GM23338 (cell line): ENCODE measurements around the gene FCRL3. TPM values are rescaled to one million over a fixed set of nuclear protein-coding genes. Genes with fewer than 3 reads are reported as not detected.

Experiments
- ATAC-seq: fragments of 200-7000 bp; cut with Tn5 transposase; 3 replicates; pipeline ENCODE4 v1.9.1; 2020
- DNase-seq: peaks from one replicate; pipeline ENCODE4 v3.0.0-alpha.2; 2015; ENCODE audit warnings: low spot score
- H2AFZ ChIP-seq: fragments of 200-600 bp; sonication (generic); 2 replicates; pipeline ENCODE4 v1.8.0; 2016; ENCODE audit warnings: antibody characterized with exemption, mild to moderate bottlenecking, moderate library complexity
- H3F3A ChIP-seq: fragments of 200-600 bp; sonication (generic); replicated peaks from 2 replicates; pipeline ENCODE4 v1.8.0; 2017; ENCODE audit warnings: antibody characterized with exemption, mixed run types, low read depth
- H3K27ac ChIP-seq: fragments of 200-600 bp; sonication (generic); 2 replicates; pipeline ENCODE4 v1.6.1; 2016; ENCODE audit warnings: low read depth
- H3K27me3 ChIP-seq: fragments of 200-600 bp; sonication (generic); 2 replicates; pipeline ENCODE4 v1.8.0; 2016; ENCODE audit warnings: mild to moderate bottlenecking, mixed run types, moderate library complexity; ENCODE audit not compliant: insufficient read depth
- H3K36me3 ChIP-seq: fragments of 200-600 bp; sonication (generic); 2 replicates; pipeline ENCODE4 v1.8.0; 2016; ENCODE audit warnings: mild to moderate bottlenecking; ENCODE audit not compliant: insufficient read depth
- H3K4me1 ChIP-seq: fragments of 200-600 bp; sonication (generic); 2 replicates; pipeline ENCODE4 v1.8.0; 2016; ENCODE audit warnings: mild to moderate bottlenecking, moderate library complexity; ENCODE audit not compliant: insufficient read depth
- H3K4me2 ChIP-seq: fragments of 200-600 bp; sonication (generic); 2 replicates; pipeline ENCODE4 v1.7.1; 2017; ENCODE audit warnings: mixed run types
- H3K4me3 ChIP-seq: fragments of 200-600 bp; sonication (generic); 2 replicates; pipeline ENCODE4 v1.6.1; 2016; ENCODE audit warnings: mixed run types
- H3K79me2 ChIP-seq: fragments of 200-600 bp; sonication (generic); replicated peaks from 2 replicates; pipeline ENCODE4 v1.8.0; 2017; ENCODE audit warnings: mild to moderate bottlenecking; ENCODE audit not compliant: insufficient read depth
- H3K9me2 ChIP-seq: fragments of 200-600 bp; sonication (generic); 2 replicates; pipeline ENCODE4 v1.8.0; 2017; ENCODE audit not compliant: insufficient read depth
- H4K20me1 ChIP-seq: fragments of 200-600 bp; sonication (generic); replicated peaks from 2 replicates; pipeline ENCODE4 v1.8.0; 2017; ENCODE audit warnings: mild to moderate bottlenecking; ENCODE audit not compliant: insufficient read depth
- H3K27ac Mint-ChIP-seq: 2 replicates; pipeline ENCODE4 v1.8.0; 2020; ENCODE audit warnings: inconsistent platforms, mild to moderate bottlenecking, moderate library complexity, mixed read lengths
- H3K27me3 Mint-ChIP-seq: 3 replicates; pipeline ENCODE4 v1.8.0; 2022; ENCODE audit warnings: low read depth, mild to moderate bottlenecking, moderate library complexity, mixed read lengths, inconsistent platforms; ENCODE audit not compliant: insufficient read depth, poor library complexity
- H3K36me3 Mint-ChIP-seq: 3 replicates; pipeline ENCODE4 v1.8.0; 2021; ENCODE audit warnings: low read depth, mild to moderate bottlenecking, inconsistent platforms, moderate library complexity, mixed read lengths
- H3K4me1 Mint-ChIP-seq: 3 replicates; pipeline ENCODE4 v1.8.0; 2020; ENCODE audit warnings: mild to moderate bottlenecking, inconsistent platforms, mixed read lengths
- H3K4me3 Mint-ChIP-seq: 3 replicates; pipeline ENCODE4 v1.8.0; 2021; ENCODE audit warnings: moderate library complexity, mild to moderate bottlenecking, inconsistent platforms, mixed read lengths
- H3K9me3 Mint-ChIP-seq: 3 replicates; pipeline ENCODE4 v1.8.0; 2020; ENCODE audit warnings: moderate library complexity, mild to moderate bottlenecking, inconsistent platforms, mixed read lengths
- CREB1 ChIP-seq: fragments of 250-450 bp; sonication (Bioruptor Pico); IDR thresholded peaks from 2 replicates; pipeline ENCODE4 v1.5.0; 2020; ENCODE audit warnings: low read depth, mild to moderate bottlenecking, moderate library complexity
- CTCF ChIP-seq, 2 experiments: fragments of 200-600 bp in 1 of 2; sonication (generic) in 1 of 2; conservative IDR thresholded peaks; 2 replicates each; pipeline versions ENCODE4 v1.5.1 to v1.6.1; 2016 to 2017; ENCODE audit warnings: antibody characterized with exemption in 2 of 2, low read depth in 2 of 2, mild to moderate bottlenecking in 2 of 2, moderate library complexity in 1 of 2
- ETS1 ChIP-seq: IDR thresholded peaks from 2 replicates; pipeline ENCODE4 v1.6.1; 2016; ENCODE audit warnings: antibody characterized with exemption
- EZH2 ChIP-seq: fragments of 200-600 bp; sonication (generic); IDR thresholded peaks from one replicate; pipeline ENCODE4 v1.8.0; 2017; ENCODE audit warnings: antibody characterized with exemption, mild to moderate bottlenecking, low read depth; ENCODE audit not compliant: unreplicated experiment
- EZH2phosphoT487 ChIP-seq: fragments of 200-600 bp; sonication (generic); IDR thresholded peaks from one replicate; pipeline ENCODE4 v1.8.1; 2018; ENCODE audit warnings: antibody characterized with exemption; ENCODE audit not compliant: unreplicated experiment
- JUNB ChIP-seq: IDR thresholded peaks from one replicate; pipeline ENCODE4 v1.6.1; 2016; ENCODE audit warnings: antibody characterized with exemption; ENCODE audit not compliant: unreplicated experiment
- NANOG ChIP-seq: IDR thresholded peaks from 2 replicates; pipeline ENCODE4 v1.6.1; 2016; ENCODE audit warnings: antibody characterized with exemption, borderline replicate concordance
- POLR2AphosphoS5 ChIP-seq: IDR thresholded peaks from 2 replicates; pipeline ENCODE4 v1.6.1; 2016; ENCODE audit warnings: antibody characterized with exemption, low read depth
- STAT1 ChIP-seq: IDR thresholded peaks from one replicate; pipeline ENCODE4 v1.6.1; 2016; ENCODE audit warnings: antibody characterized with exemption; ENCODE audit not compliant: unreplicated experiment
- ZNF114 ChIP-seq: fragments of 250-450 bp; sonication (Bioruptor Pico); IDR thresholded peaks from 2 replicates; pipeline ENCODE4 v1.5.0; 2020; ENCODE audit warnings: mild to moderate bottlenecking, moderate library complexity
- ZNF331 ChIP-seq: fragments of 250-450 bp; sonication (Bioruptor Pico); IDR thresholded peaks from 2 replicates; pipeline ENCODE4 v1.5.0; 2020; ENCODE audit warnings: low read depth, mild to moderate bottlenecking, moderate library complexity
- ZNF462 ChIP-seq: fragments of 250-450 bp; sonication (Bioruptor Pico); IDR thresholded peaks from 2 replicates; pipeline ENCODE4 v1.5.0; 2020; ENCODE audit warnings: mild to moderate bottlenecking, moderate library complexity
- polyA plus RNA-seq: library from polyadenylated mRNA; unstranded; fragments of >200 nt; fragmentation: Nextera tagmentation; extraction: Ambion mirVana; gene quantifications from 2 replicates; pipeline ENCODE4 v1.2.1, GENCODE V29; 2016
- total RNA-seq: library from RNA; depleted of rRNA; stranded (reverse); fragments of >200 nt; shearing (Covaris generic); gene quantifications from 2 replicates; pipeline ENCODE4 v1.2.3, GENCODE V29; 2014
- TF ChIP-seq, protein P1 (sequence below): IDR thresholded peaks from one replicate; pipeline ENCODE4 v1.6.1; 2018; ENCODE audit warnings: antibody characterized with exemption; ENCODE audit not compliant: unreplicated experiment

Gene FCRL3
- total and polyA plus RNA-seq, 2 experiments from 2014 or later = not detected

DNA sequence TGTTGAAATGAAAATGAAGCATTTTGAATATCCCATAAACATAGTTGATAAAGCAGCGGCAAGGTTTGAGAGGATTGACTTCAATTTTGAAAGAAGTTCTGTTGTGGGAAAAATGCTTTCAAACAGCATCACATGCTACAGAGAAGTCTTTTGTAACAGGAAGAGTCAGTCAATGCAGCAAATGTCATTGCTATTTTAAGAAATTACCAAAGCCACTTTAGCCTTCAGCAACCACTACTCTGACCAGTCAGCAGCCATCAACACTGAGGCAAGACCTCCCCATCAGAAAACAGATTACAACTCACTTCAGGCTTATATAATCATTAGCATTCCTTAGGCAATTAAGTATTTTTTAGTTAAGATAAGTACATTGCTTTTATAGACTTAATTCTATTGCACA lies 33.8 kb upstream of the FCRL3 start:
- no peaks in the 10 kb centered on the region for H3K36me3 ChIP-seq
- no peak for TF ChIP-seq CREB1 (CRISPR knock-in tag)
- no peak for TF ChIP-seq EZH2phosphoT487
- TF ChIP-seq POLR2AphosphoS5 = no peak
- no peak for TF ChIP-seq ZNF331
- no peak for TF ChIP-seq CTCF (conservative IDR thresholded peaks at IDR 0.05; ENCODE audit: low read depth in 2 of 2)
- TF ChIP-seq ETS1 = no peak
- TF ChIP-seq EZH2 = no peak
- TF ChIP-seq STAT1 = no peak
- TF ChIP-seq NANOG = no peak
- TF ChIP-seq JUNB = no peak
- no peak for TF ChIP-seq ZNF114 (CRISPR knock-in tag)
- TF ChIP-seq, protein P1, sequence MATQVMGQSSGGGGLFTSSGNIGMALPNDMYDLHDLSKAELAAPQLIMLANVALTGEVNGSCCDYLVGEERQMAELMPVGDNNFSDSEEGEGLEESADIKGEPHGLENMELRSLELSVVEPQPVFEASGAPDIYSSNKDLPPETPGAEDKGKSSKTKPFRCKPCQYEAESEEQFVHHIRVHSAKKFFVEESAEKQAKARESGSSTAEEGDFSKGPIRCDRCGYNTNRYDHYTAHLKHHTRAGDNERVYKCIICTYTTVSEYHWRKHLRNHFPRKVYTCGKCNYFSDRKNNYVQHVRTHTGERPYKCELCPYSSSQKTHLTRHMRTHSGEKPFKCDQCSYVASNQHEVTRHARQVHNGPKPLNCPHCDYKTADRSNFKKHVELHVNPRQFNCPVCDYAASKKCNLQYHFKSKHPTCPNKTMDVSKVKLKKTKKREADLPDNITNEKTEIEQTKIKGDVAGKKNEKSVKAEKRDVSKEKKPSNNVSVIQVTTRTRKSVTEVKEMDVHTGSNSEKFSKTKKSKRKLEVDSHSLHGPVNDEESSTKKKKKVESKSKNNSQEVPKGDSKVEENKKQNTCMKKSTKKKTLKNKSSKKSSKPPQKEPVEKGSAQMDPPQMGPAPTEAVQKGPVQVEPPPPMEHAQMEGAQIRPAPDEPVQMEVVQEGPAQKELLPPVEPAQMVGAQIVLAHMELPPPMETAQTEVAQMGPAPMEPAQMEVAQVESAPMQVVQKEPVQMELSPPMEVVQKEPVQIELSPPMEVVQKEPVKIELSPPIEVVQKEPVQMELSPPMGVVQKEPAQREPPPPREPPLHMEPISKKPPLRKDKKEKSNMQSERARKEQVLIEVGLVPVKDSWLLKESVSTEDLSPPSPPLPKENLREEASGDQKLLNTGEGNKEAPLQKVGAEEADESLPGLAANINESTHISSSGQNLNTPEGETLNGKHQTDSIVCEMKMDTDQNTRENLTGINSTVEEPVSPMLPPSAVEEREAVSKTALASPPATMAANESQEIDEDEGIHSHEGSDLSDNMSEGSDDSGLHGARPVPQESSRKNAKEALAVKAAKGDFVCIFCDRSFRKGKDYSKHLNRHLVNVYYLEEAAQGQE = no peak
- TF ChIP-seq ZNF462 (CRISPR knock-in tag) = no peak
- no peaks in the 10 kb centered on the region for H3K9me3 Mint-ChIP-seq
- no peaks in the 10 kb centered on the region for H3K4me1 Mint-ChIP-seq
- no peaks in the 10 kb centered on the region for H3K4me1 ChIP-seq
- DNase-seq (no peak), ATAC-seq (no peak)
- peaks cover 3% of the 10 kb centered on the region for H3K27me3 Mint-ChIP-seq
- no peak overlapping the region for H3K27ac Mint-ChIP-seq
- no peak overlapping the region for H3K4me3 ChIP-seq
- no peaks in the 10 kb centered on the region for H3K36me3 Mint-ChIP-seq
- no peaks in the 10 kb centered on the region for H3K79me2 ChIP-seq
- no peak overlapping the region for H3K4me3 Mint-ChIP-seq
- no peak overlapping the region for H3K4me2 ChIP-seq
- H3F3A ChIP-seq = no peaks in the 10 kb centered on the region
- no peaks in the 10 kb centered on the region for H4K20me1 ChIP-seq
- H2AFZ ChIP-seq = 0 out of 2 replicates have a peak overlapping the region, but pooled peaks have one; percentile 1
- 0 out of 2 replicates have a peak, but pooled peaks cover 8% of the 10 kb centered on the region for H3K9me2 ChIP-seq
- no peak overlapping the region for H3K27ac ChIP-seq
- H3K27me3 ChIP-seq = no peaks in the 10 kb centered on the region
